SK-N-MC (cell line): ENCODE measurements around the gene DAND5.

ENCODE experiments used
- DNase-seq: peaks from one replicate; pipeline ENCODE4 v3.0.0-alpha.2; 2011; ENCODE audit warnings: low read depth, low spot score
- H3K27ac ChIP-seq: fragments of 200-600 bp; sonication (generic); 2 replicates; pipeline ENCODE4 v1.5.1; 2016; ENCODE audit warnings: mixed run types
- H3K36me3 ChIP-seq: fragments of 200-600 bp; sonication (generic); 2 replicates; pipeline ENCODE4 v1.6.1; 2017; ENCODE audit warnings: antibody characterized with exemption, low read length, mixed read lengths; ENCODE audit not compliant: insufficient read depth
- H3K4me3 ChIP-seq: fragments of 200-600 bp; sonication (generic); 2 replicates; pipeline ENCODE4 v1.5.1; 2016
- H3K9ac ChIP-seq: fragments of 200-600 bp; sonication (generic); 2 replicates; pipeline ENCODE4 v1.8.0; 2017; ENCODE audit warnings: mixed run types, mixed read lengths; ENCODE audit not compliant: insufficient read length
- H3K9me3 ChIP-seq: fragments of 200-600 bp; sonication (generic); 2 replicates; pipeline ENCODE4 v1.6.1; 2017; ENCODE audit warnings: low read depth, mild to moderate bottlenecking, antibody characterized with exemption, low read length, moderate library complexity, mixed read lengths
- EZH2 ChIP-seq: fragments of 200-600 bp; sonication (generic); IDR thresholded peaks from one replicate; pipeline ENCODE4 v1.6.1; 2017; ENCODE audit warnings: antibody characterized with exemption
- FOXP2 ChIP-seq: optimal IDR thresholded peaks from 2 replicates; pipeline ENCODE3; 2011; ENCODE audit warnings: mild to moderate bottlenecking, moderate library complexity; ENCODE audit not compliant: insufficient read depth; ENCODE audit errors: extremely low read length, control extremely low read depth
- POLR2AphosphoS5 ChIP-seq: IDR thresholded peaks from 2 replicates; pipeline ENCODE4 v1.6.1; 2012; ENCODE audit warnings: mild to moderate bottlenecking, low read depth, low read length, borderline replicate concordance

DAND5 gene

GRCh38 chr19:13018035-13018914 is 48.9 kb downstream of the DAND5 start:
- H3K27ac ChIP-seq = peak overlapping the region; percentile 93
- no peaks in the 10 kb centered on the region for H3K9me3 ChIP-seq
- peak overlapping the region; percentile 57 for H3K4me3 ChIP-seq
- DNase-seq = no peak
- TF ChIP-seq POLR2AphosphoS5 (no peak), EZH2 (no peak), FOXP2 (no peak)
- H3K9ac ChIP-seq = peak overlapping the region; percentile 69
- no peaks in the 10 kb centered on the region for H3K36me3 ChIP-seq

GRCh38 chr19:13019332-13019731 is 50.0 kb downstream of the DAND5 start:
- H3K9me3 ChIP-seq = no peaks in the 10 kb centered on the region
- peak overlapping the region; percentile 93 for H3K27ac ChIP-seq
- H3K4me3 ChIP-seq = 0 out of 2 replicates have a peak overlapping the region, but pooled peaks have one; percentile 10
- TF ChIP-seq POLR2AphosphoS5 (no peak), EZH2 (no peak), FOXP2 (no peak)
- DNase-seq = no peak
- no peaks in the 10 kb centered on the region for H3K36me3 ChIP-seq
- H3K9ac ChIP-seq = peak overlapping the region; percentile 69

GRCh38 chr19:13020002-13020414 is 50.6 kb downstream of the DAND5 start:
- DNase-seq = no peak
- Histone ChIP-seq H3K9me3 (no peaks in the 10 kb centered on the region), H3K36me3 (no peaks in the 10 kb centered on the region; the same call in 1 of the 2 replicates), H3K27ac (peak overlapping the region; percentile 93), H3K4me3 (no peak overlapping the region), H3K9ac (peak overlapping the region; percentile 69)
- no peak for TF ChIP-seq POLR2AphosphoS5
- no peak for TF ChIP-seq EZH2
- no peak for TF ChIP-seq FOXP2

- no peaks in the 10 kb centered on the region for H3K9me3 ChIP-seq
- H3K36me3 ChIP-seq = peaks cover 18% of the 10 kb centered on the region; the same call in 1 of the 2 replicates
- H3K27ac ChIP-seq = peak overlapping the region; percentile 97
- peak overlapping the region; percentile 75 for H3K9ac ChIP-seq
- DNase-seq = no peak
- peak overlapping the region; percentile 89 for H3K4me3 ChIP-seq
- TF ChIP-seq EZH2 = no peak
- no peak for TF ChIP-seq FOXP2
- no peak for TF ChIP-seq POLR2AphosphoS5
Observed at GRCh38 chr19:13022111-13022858, 52.9 kb downstream of the DAND5 start.

- peak overlapping the region; percentile 89 for H3K4me3 ChIP-seq
- peak overlapping the region; percentile 75 for H3K9ac ChIP-seq
- peaks cover 24% of the 10 kb centered on the region; the same call in 1 of the 2 replicates for H3K36me3 ChIP-seq
- peak overlapping the region; percentile 97 for H3K27ac ChIP-seq
- no peaks in the 10 kb centered on the region for H3K9me3 ChIP-seq
- TF ChIP-seq FOXP2 (no peak), POLR2AphosphoS5 (peak; percentile 74)
- peak; percentile 32 for DNase-seq
Observed at GRCh38 chr19:13022859-13023636, 53.7 kb downstream of the DAND5 start.

- no peaks in the 10 kb centered on the region for H3K9me3 ChIP-seq
- peak overlapping the region; percentile 70 for H3K9ac ChIP-seq
- no peak for DNase-seq
- TF ChIP-seq FOXP2 (no peak), EZH2 (no peak), POLR2AphosphoS5 (no peak)
- H3K27ac ChIP-seq = peak overlapping the region; percentile 97; the same call in 1 of the 2 replicates
- peaks cover 24% of the 10 kb centered on the region; the same call in 1 of the 2 replicates for H3K36me3 ChIP-seq
- H3K4me3 ChIP-seq = peak overlapping the region; percentile 89
Observed at GRCh38 chr19:13023656-13024055, 54.3 kb downstream of the DAND5 start.
